NT2/D1 (cell line): ENCODE results near the gene EGLN1.

Source experiments
- DNase-seq: peaks from one replicate; pipeline ENCODE4 v3.0.0-alpha.2; 2011; ENCODE audit warnings: low read depth, low spot score
- H3K27me3 ChIP-seq: 2 replicates; pipeline ENCODE4 v1.6.0; 2011; ENCODE audit warnings: mild to moderate bottlenecking; ENCODE audit not compliant: insufficient read length, insufficient read depth
- H3K36me3 ChIP-seq: 2 replicates; pipeline ENCODE4 v1.6.1; 2011; ENCODE audit warnings: mild to moderate bottlenecking, low read length, mixed read lengths; ENCODE audit not compliant: insufficient read depth, insufficient read length
- H3K4me1 ChIP-seq: 2 replicates; pipeline ENCODE4 v1.5.1; 2011; ENCODE audit not compliant: insufficient read depth, insufficient read length
- H3K4me3 ChIP-seq: 2 replicates; pipeline ENCODE4 v1.5.1; 2011; ENCODE audit warnings: low read depth; ENCODE audit not compliant: insufficient read length
- H3K9ac ChIP-seq: 2 replicates; pipeline ENCODE4 v1.6.0; 2011; ENCODE audit warnings: low read depth; ENCODE audit not compliant: insufficient read length
- H3K9me3 ChIP-seq: 2 replicates; pipeline ENCODE4 v1.5.1; 2011; ENCODE audit warnings: mild to moderate bottlenecking, low read length; ENCODE audit not compliant: insufficient read depth
- SUZ12 ChIP-seq: IDR thresholded peaks from 2 replicates; pipeline ENCODE4 v1.6.1; 2011; ENCODE audit not compliant: insufficient read length, insufficient read depth; ENCODE audit errors: extremely low read depth
- YY1 ChIP-seq: IDR thresholded peaks from 2 replicates; pipeline ENCODE4 v1.6.1; 2011; ENCODE audit not compliant: insufficient read length, insufficient read depth
- ZNF274 ChIP-seq: IDR thresholded peaks from 2 replicates; pipeline ENCODE4 v1.6.1; 2011; ENCODE audit warnings: mild to moderate bottlenecking, low read depth, low read length

The EGLN1 gene

GRCh38 chr1:231419147-231419546 is 2.9 kb downstream of the EGLN1 start:
- no peak overlapping the region for H3K4me3 ChIP-seq
- H3K4me1 ChIP-seq, result no peaks in the 10 kb centered on the region
- TF ChIP-seq SUZ12 (no peak), YY1 (no peak), ZNF274 (no peak)
- no peaks in the 10 kb centered on the region for H3K9me3 ChIP-seq
- no peak overlapping the region for H3K9ac ChIP-seq
- peaks cover 43% of the 10 kb centered on the region for H3K27me3 ChIP-seq
- no peak for DNase-seq
- H3K36me3 ChIP-seq, result peaks cover 7% of the 10 kb centered on the region

GRCh38 chr1:231418741-231419107 is 3.4 kb downstream of the EGLN1 start:
- H3K9ac ChIP-seq, result no peak overlapping the region
- H3K4me3 ChIP-seq, result no peak overlapping the region
- no peaks in the 10 kb centered on the region for H3K4me1 ChIP-seq
- DNase-seq, result no peak
- H3K36me3 ChIP-seq, result peaks cover 7% of the 10 kb centered on the region
- no peaks in the 10 kb centered on the region for H3K9me3 ChIP-seq
- TF ChIP-seq YY1 (no peak), ZNF274 (no peak), SUZ12 (no peak)
- peaks cover 39% of the 10 kb centered on the region for H3K27me3 ChIP-seq

- TF ChIP-seq ZNF274 (no peak), YY1 (no peak), SUZ12 (no peak)
- Histone ChIP-seq H3K36me3 (peaks cover 7% of the 10 kb centered on the region), H3K9me3 (no peaks in the 10 kb centered on the region), H3K27me3 (peaks cover 34% of the 10 kb centered on the region), H3K4me1 (no peaks in the 10 kb centered on the region), H3K9ac (no peak overlapping the region), H3K4me3 (no peak overlapping the region)
- DNase-seq, result no peak
These were observed 3.9 kb downstream of the EGLN1 start for GRCh38 chr1:231418101-231418740.

- H3K4me1 ChIP-seq, result no peaks in the 10 kb centered on the region
- no peaks in the 10 kb centered on the region for H3K9me3 ChIP-seq
- H3K4me3 ChIP-seq, result no peak overlapping the region
- peaks cover 7% of the 10 kb centered on the region for H3K36me3 ChIP-seq
- H3K27me3 ChIP-seq, result peaks cover 32% of the 10 kb centered on the region
- DNase-seq, result no peak
- TF ChIP-seq ZNF274 (no peak), YY1 (no peak), SUZ12 (no peak)
- no peak overlapping the region for H3K9ac ChIP-seq
These were observed 4.6 kb downstream of the EGLN1 start for GRCh38 chr1:231417513-231417912.

GRCh38 chr1:231416901-231417300 is 5.2 kb downstream of the EGLN1 start:
- Histone ChIP-seq H3K4me1 (no peaks in the 10 kb centered on the region), H3K36me3 (peaks cover 7% of the 10 kb centered on the region)

GRCh38 chr1:231415018-231415583 is 7.0 kb downstream of the EGLN1 start:
- no peak overlapping the region for H3K9ac ChIP-seq
- peaks cover 19% of the 10 kb centered on the region for H3K27me3 ChIP-seq
- H3K4me1 ChIP-seq, result no peaks in the 10 kb centered on the region
- no peak overlapping the region for H3K4me3 ChIP-seq
- no peak for DNase-seq
- H3K36me3 ChIP-seq, result peaks cover 7% of the 10 kb centered on the region
- TF ChIP-seq YY1, result no peak
- TF ChIP-seq ZNF274, result no peak
- no peak for TF ChIP-seq SUZ12
- no peaks in the 10 kb centered on the region for H3K9me3 ChIP-seq

More at GRCh38 chr1:231416901-231417300, 5.2 kb downstream of the EGLN1 start:
- Histone ChIP-seq H3K4me3 (no peak overlapping the region), H3K27me3 (peaks cover 32% of the 10 kb centered on the region), H3K9ac (no peak overlapping the region), H3K9me3 (no peaks in the 10 kb centered on the region)
- TF ChIP-seq YY1 (no peak), SUZ12 (no peak), ZNF274 (no peak)
- no peak for DNase-seq

- no peaks in the 10 kb centered on the region for H3K9me3 ChIP-seq
- no peaks in the 10 kb centered on the region for H3K4me1 ChIP-seq
- peaks cover 7% of the 10 kb centered on the region for H3K36me3 ChIP-seq
- H3K4me3 ChIP-seq, result no peak overlapping the region
- DNase-seq, result no peak
- no peak overlapping the region for H3K9ac ChIP-seq
- peaks cover 12% of the 10 kb centered on the region for H3K27me3 ChIP-seq
- TF ChIP-seq ZNF274, result no peak
- TF ChIP-seq YY1, result no peak
- TF ChIP-seq SUZ12, result no peak
These were observed 7.6 kb downstream of the EGLN1 start for GRCh38 chr1:231414260-231415016.
